Stomach (tissue), 4 donors: ENCODE measurements around the gene CNTNAP3B.
"Not testable (repeated sequence)": the region's sequence is repeated elsewhere in the genome, so short reads cannot be mapped to it uniquely, and the experiment has no call there.

ENCODE experiments used
- POLR2AphosphoS5 ChIP-seq, 3 donors: sonication (generic); formaldehyde crosslinking; IDR thresholded peaks; one replicate each; pipeline ENCODE4 v1.6.1; 2016; ENCODE audit warnings: antibody characterized with exemption in 3 of 3
- TF ChIP-seq, protein P1 (sequence below), 7 experiments: fragments of 450-650 bp in 4 of 7; fragments of 200-600 bp in 3 of 7; sonication (generic) in 3 of 7; IDR thresholded peaks; one replicate each; pipeline ENCODE4 v1.5.1; 2016 to 2019; ENCODE audit warnings: antibody characterized with exemption in 7 of 7, control low read depth in 2 of 7, mild to moderate bottlenecking in 1 of 7

DNA sequence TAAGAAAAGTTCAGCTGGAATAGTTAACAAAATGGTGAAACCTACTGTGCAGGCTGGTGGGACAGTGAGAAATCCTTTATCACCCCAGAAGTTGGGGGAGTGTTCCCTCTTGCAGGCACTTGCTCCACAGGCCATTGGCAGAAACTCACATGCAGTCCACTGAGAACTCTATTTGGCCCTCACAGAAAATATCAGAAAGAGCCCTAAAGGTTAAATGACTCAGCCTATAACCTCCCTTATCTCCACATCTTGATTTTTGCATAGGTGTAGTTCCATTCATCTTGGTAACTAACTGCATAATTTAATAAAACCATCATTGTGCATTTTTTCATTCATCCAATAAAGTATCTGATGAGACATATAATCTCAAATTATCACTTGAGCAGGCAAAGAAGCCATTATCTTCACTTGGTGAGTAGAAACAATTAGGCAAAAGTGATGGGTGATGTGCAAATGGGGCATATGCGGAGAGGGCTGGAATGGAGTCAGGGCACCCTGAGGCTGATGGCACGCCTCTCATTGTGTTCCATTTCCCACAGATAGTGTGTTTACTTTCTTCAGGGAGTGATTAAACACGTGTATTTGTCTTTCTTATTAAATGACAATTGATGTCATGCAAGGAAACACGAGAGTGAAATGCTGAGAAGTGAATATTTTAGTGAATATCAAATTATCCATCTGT is 45.2 kb downstream of the CNTNAP3B start:
- not testable (repeated sequence) for TF ChIP-seq POLR2AphosphoS5 (IDR thresholded peaks at IDR 0.05)
- TF ChIP-seq, protein P1, sequence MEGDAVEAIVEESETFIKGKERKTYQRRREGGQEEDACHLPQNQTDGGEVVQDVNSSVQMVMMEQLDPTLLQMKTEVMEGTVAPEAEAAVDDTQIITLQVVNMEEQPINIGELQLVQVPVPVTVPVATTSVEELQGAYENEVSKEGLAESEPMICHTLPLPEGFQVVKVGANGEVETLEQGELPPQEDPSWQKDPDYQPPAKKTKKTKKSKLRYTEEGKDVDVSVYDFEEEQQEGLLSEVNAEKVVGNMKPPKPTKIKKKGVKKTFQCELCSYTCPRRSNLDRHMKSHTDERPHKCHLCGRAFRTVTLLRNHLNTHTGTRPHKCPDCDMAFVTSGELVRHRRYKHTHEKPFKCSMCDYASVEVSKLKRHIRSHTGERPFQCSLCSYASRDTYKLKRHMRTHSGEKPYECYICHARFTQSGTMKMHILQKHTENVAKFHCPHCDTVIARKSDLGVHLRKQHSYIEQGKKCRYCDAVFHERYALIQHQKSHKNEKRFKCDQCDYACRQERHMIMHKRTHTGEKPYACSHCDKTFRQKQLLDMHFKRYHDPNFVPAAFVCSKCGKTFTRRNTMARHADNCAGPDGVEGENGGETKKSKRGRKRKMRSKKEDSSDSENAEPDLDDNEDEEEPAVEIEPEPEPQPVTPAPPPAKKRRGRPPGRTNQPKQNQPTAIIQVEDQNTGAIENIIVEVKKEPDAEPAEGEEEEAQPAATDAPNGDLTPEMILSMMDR (IDR thresholded peaks at IDR 0.05), result not testable (repeated sequence)
